Measurements from ENCODE around the gene ZNF580. TPM values are rescaled to one million over a fixed set of nuclear protein-coding genes. Genes with fewer than 3 reads are reported as not detected.

Gene ZNF580
- total and polyA plus RNA-seq, 2 experiments from 2014 or later: 10.1 to 53.8 TPM

DNA sequence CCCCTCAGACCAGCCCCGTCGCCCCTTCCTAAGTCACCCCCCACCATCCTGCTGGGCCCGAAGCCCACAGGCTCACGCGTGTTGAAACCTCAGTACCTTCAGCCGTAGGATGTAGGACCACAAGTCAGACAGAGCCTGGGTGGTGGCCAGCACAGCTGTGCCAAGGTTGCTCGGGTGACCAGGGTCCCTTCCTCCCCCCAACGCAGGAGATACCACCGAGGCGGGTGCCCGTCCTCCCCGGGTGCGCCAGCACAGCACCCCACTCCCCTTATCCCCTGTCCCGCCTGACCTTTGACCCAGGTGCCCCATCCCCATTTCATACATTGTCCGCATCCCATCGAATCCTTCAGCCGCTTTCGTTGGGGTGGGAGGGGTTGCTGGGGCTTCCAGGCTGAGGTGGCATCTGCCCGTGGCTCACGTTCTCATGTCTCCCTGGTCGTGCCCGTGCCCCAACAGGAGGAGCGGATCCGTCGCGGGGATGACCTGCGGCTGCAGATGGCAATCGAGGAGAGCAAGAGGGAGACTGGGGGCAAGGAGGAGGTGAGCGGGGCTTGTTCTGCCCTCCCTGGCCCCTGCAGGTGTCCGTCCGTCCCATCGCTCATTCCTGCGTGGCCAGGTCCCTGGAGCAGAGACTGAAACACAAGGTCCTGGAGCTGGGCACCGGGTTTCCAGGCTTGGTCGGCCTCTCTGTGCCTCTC is 48.8 kb downstream of the ZNF580 start:
- Histone ChIP-seq H3K4me2 (no peak overlapping the region), H3K27me3 (no peaks in the 10 kb centered on the region), H3K36me3 (replicated peaks; ENCODE audit: insufficient read depth, low read depth) (no peaks in the 10 kb centered on the region), H2AFZ (no peak overlapping the region), H4K20me1 (ENCODE audit: insufficient read depth, poor library complexity, severe bottlenecking) (peaks cover 13% of the 10 kb centered on the region), H3K79me2 (peaks cover 36% of the 10 kb centered on the region), H3K4me3 (no peak overlapping the region), H3K9me2 (replicated peaks; ENCODE audit: insufficient read depth) (no peaks in the 10 kb centered on the region), H3K4me1 (ENCODE audit: insufficient read depth) (peaks cover 12% of the 10 kb centered on the region), H3K27ac (peak overlapping the region; percentile 77), H3K9me3 (ENCODE audit: low read depth) (no peaks in the 10 kb centered on the region)
- 98% methylated on average over 32 of the region's 35 CpGs for WGBS (ENCODE audit: low lambda C conversion rate, missing lambda C conversion rate)
- DNase-seq (ENCODE audit: low spot score): no peak
- TF ChIP-seq EZH2phosphoT487 (IDR thresholded peaks at IDR 0.05; ENCODE audit: low read depth, severe bottlenecking, unreplicated experiment) (no peak), CTCF (IDR thresholded peaks at IDR 0.05; ENCODE audit: poor library complexity) (no peak), EZH2 (IDR thresholded peaks at IDR 0.05; ENCODE audit: borderline replicate concordance) (no peak)

GRCh38 chr19:55690109-55690768 is 49.4 kb downstream of the ZNF580 start:
- no peak for DNase-seq (ENCODE audit: low spot score)
- Histone ChIP-seq H3K4me1 (ENCODE audit: insufficient read depth) (peaks cover 8% of the 10 kb centered on the region), H3K27ac (no peak overlapping the region), H3K9me3 (ENCODE audit: low read depth) (no peaks in the 10 kb centered on the region), H3K27me3 (no peaks in the 10 kb centered on the region), H3K4me2 (no peak overlapping the region), H3K4me3 (no peak overlapping the region), H3K36me3 (replicated peaks; ENCODE audit: insufficient read depth, low read depth) (no peaks in the 10 kb centered on the region), H4K20me1 (ENCODE audit: insufficient read depth, poor library complexity, severe bottlenecking) (peaks cover 13% of the 10 kb centered on the region), H3K79me2 (peaks cover 29% of the 10 kb centered on the region), H3K9me2 (replicated peaks; ENCODE audit: insufficient read depth) (no peaks in the 10 kb centered on the region), H2AFZ (no peak overlapping the region)
- no peak for TF ChIP-seq CTCF (IDR thresholded peaks at IDR 0.05; ENCODE audit: poor library complexity)
- TF ChIP-seq EZH2 (IDR thresholded peaks at IDR 0.05; ENCODE audit: borderline replicate concordance): no peak
- no peak for TF ChIP-seq EZH2phosphoT487 (IDR thresholded peaks at IDR 0.05; ENCODE audit: low read depth, severe bottlenecking, unreplicated experiment)
- 96% methylated on average over 25 of the region's 25 CpGs for WGBS (ENCODE audit: low lambda C conversion rate, missing lambda C conversion rate)

GRCh38 chr19:55690769-55691545 is 50.2 kb downstream of the ZNF580 start:
- WGBS (ENCODE audit: low lambda C conversion rate, missing lambda C conversion rate): 95% methylated on average over 26 of the region's 31 CpGs

More at GRCh38 chr19:55690769-55691545, 50.2 kb downstream of the ZNF580 start:
- no peak overlapping the region for H3K27ac ChIP-seq
- TF ChIP-seq EZH2 (IDR thresholded peaks at IDR 0.05; ENCODE audit: borderline replicate concordance) (no peak), CTCF (IDR thresholded peaks at IDR 0.05; ENCODE audit: poor library complexity) (no peak), EZH2phosphoT487 (IDR thresholded peaks at IDR 0.05; ENCODE audit: low read depth, severe bottlenecking, unreplicated experiment) (no peak)
- no peak overlapping the region for H2AFZ ChIP-seq
- H3K9me2 ChIP-seq (replicated peaks; ENCODE audit: insufficient read depth): no peaks in the 10 kb centered on the region
- H3K27me3 ChIP-seq: no peaks in the 10 kb centered on the region
- H3K36me3 ChIP-seq (replicated peaks; ENCODE audit: insufficient read depth, low read depth): no peaks in the 10 kb centered on the region
- DNase-seq (ENCODE audit: low spot score): no peak
- peaks cover 10% of the 10 kb centered on the region for H4K20me1 ChIP-seq (ENCODE audit: insufficient read depth, poor library complexity, severe bottlenecking)
- peaks cover 3% of the 10 kb centered on the region for H3K4me1 ChIP-seq (ENCODE audit: insufficient read depth)
- no peaks in the 10 kb centered on the region for H3K9me3 ChIP-seq (ENCODE audit: low read depth)
- no peak overlapping the region for H3K4me3 ChIP-seq
- H3K79me2 ChIP-seq: peaks cover 22% of the 10 kb centered on the region
- no peak overlapping the region for H3K4me2 ChIP-seq
